ENCODE results near the gene AMOTL1. TPM values are rescaled to one million over a fixed set of nuclear protein-coding genes. Genes with fewer than 3 reads are reported as not detected.

AMOTL1 gene
- total and polyA plus RNA-seq, 4 experiments from 2014 or later, result 0.06 to 0.09 (median 0.07) TPM; not detected in 1

GRCh38 chr11:94815705-94816344, 47.7 kb downstream of the AMOTL1 start:
- Histone ChIP-seq H3K27me3 (ENCODE audit: insufficient read depth, low read length) (no peaks in the 10 kb centered on the region), H3K36me3 (ENCODE audit: insufficient read depth, low read length) (no peaks in the 10 kb centered on the region), H3K27ac (ENCODE audit: low read depth, low read length) (no peak overlapping the region), H3K4me3 (ENCODE audit: low read length in 2 of 2) (no peak overlapping the region), H3K9me3 (ENCODE audit: control insufficient read depth in 1 of 2, low read length in 2 of 2) (no peaks in the 10 kb centered on the region), H3K4me1 (ENCODE audit: insufficient read depth, low read length) (no peaks in the 10 kb centered on the region)
- no peaks in the 10 kb centered on the region for H3K36me3 Mint-ChIP-seq
- intact Hi-C loops (cut with micrococcal nuclease), result no loop called here
- DNase-seq, result no peak
- H3K4me1 Mint-ChIP-seq, result no peaks in the 10 kb centered on the region
- no peak overlapping the region for H3K4me3 Mint-ChIP-seq
- no peak overlapping the region for H3K27ac Mint-ChIP-seq
- peaks cover 2 to 12% of the 10 kb centered on the region in 2 donors for H3K27me3 Mint-ChIP-seq
- H3K9me3 Mint-ChIP-seq, result peaks cover 0 to 4% (median 0%) of the 10 kb centered on the region in 8 donors
- ChIA-PET POLR2A (ENCODE audit: partially characterized antibody) (no interaction called here), CTCF (ENCODE audit: partially characterized antibody) (no interaction called here)

DNA sequence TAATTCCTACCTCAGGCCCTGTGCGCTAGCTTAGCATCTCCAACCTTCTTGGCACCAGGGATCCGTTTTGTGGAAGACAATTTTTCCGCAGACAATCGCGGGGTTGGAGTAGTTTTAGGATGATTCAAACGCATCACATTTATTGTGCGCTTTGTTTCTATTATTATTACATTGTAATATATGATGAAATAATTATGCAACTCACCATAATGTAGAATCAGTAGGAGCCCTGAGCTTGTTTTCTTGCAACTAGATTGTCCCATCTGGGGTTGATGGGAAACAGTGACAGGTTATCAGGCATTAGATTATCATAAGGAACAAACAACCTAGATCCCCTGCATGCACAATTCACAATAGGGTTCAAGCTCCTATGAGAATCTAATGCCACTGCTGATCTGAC, 52.3 kb downstream of the AMOTL1 start:
- H3K27me3 Mint-ChIP-seq, result peaks cover 0 to 2% of the 10 kb centered on the region in 2 donors
- no peaks in the 10 kb centered on the region for H3K4me1 Mint-ChIP-seq
- H3K27me3 ChIP-seq (ENCODE audit: insufficient read depth, low read length), result no peaks in the 10 kb centered on the region
- ChIA-PET CTCF (ENCODE audit: partially characterized antibody) (no interaction called here), POLR2A (ENCODE audit: partially characterized antibody) (no interaction called here)
- no peak overlapping the region for H3K4me3 Mint-ChIP-seq
- DNase-seq, result no peak
- no peak overlapping the region for H3K27ac ChIP-seq (ENCODE audit: low read depth, low read length)
- H3K27ac Mint-ChIP-seq, result no peak overlapping the region
- H3K9me3 Mint-ChIP-seq, result peaks cover 0 to 4% (median 0%) of the 10 kb centered on the region in 8 donors
- H3K36me3 Mint-ChIP-seq, result no peaks in the 10 kb centered on the region
- no peak overlapping the region for H3K4me3 ChIP-seq (ENCODE audit: low read length in 2 of 2)
- no peaks in the 10 kb centered on the region for H3K4me1 ChIP-seq (ENCODE audit: insufficient read depth, low read length)
- H3K36me3 ChIP-seq (ENCODE audit: insufficient read depth, low read length), result no peaks in the 10 kb centered on the region
- H3K9me3 ChIP-seq (ENCODE audit: control insufficient read depth in 1 of 2, low read length in 2 of 2), result no peaks in the 10 kb centered on the region
- intact Hi-C loops (cut with micrococcal nuclease), result no loop called here

- Histone ChIP-seq H3K9me3 (ENCODE audit: control insufficient read depth in 1 of 2, low read length in 2 of 2) (no peaks in the 10 kb centered on the region), H3K27ac (ENCODE audit: low read depth, low read length) (no peak overlapping the region), H3K4me1 (ENCODE audit: insufficient read depth, low read length) (no peaks in the 10 kb centered on the region), H3K4me3 (ENCODE audit: low read length in 2 of 2) (no peak overlapping the region), H3K27me3 (ENCODE audit: insufficient read depth, low read length) (no peaks in the 10 kb centered on the region), H3K36me3 (ENCODE audit: insufficient read depth, low read length) (no peaks in the 10 kb centered on the region)
- Mint-ChIP-seq H3K36me3 (no peaks in the 10 kb centered on the region), H3K27me3 (peaks cover 0 to 2% of the 10 kb centered on the region in 2 donors), H3K27ac (no peak overlapping the region), H3K4me3 (no peak overlapping the region), H3K4me1 (no peaks in the 10 kb centered on the region), H3K9me3 (no peaks in the 10 kb centered on the region)
- POLR2A ChIA-PET (ENCODE audit: partially characterized antibody), result no interaction called here
- CTCF ChIA-PET (ENCODE audit: partially characterized antibody), result no interaction called here
- DNase-seq, result no peak
- intact Hi-C loops (cut with micrococcal nuclease), result no loop called here
These were observed 53.3 kb downstream of the AMOTL1 start for GRCh38 chr11:94821439-94821838.

DNA sequence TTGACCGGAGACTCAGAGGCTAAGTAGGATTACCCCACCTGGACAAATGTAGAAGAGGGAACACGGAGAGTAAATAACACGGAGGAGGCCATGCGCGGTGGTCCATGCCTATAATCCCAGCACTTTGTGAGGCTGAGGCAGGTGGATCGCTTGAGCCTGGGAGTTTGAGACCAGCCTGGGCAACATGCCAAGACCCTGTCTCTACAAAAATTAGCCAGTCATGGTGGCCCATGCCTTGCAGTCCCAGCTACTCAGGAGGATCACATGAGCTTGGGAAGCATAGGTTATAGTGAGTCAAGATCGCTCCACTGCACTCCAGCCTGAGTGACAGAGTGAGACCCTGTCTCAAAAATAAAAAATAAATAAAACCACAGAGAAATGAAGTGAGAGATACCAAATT, 53.9 kb downstream of the AMOTL1 start:
- Histone ChIP-seq H3K27me3 (ENCODE audit: insufficient read depth, low read length) (no peaks in the 10 kb centered on the region), H3K9me3 (ENCODE audit: control insufficient read depth in 1 of 2, low read length in 2 of 2) (no peaks in the 10 kb centered on the region), H3K27ac (ENCODE audit: low read depth, low read length) (no peak overlapping the region), H3K4me1 (ENCODE audit: insufficient read depth, low read length) (no peaks in the 10 kb centered on the region), H3K4me3 (ENCODE audit: low read length in 2 of 2) (no peak overlapping the region), H3K36me3 (ENCODE audit: insufficient read depth, low read length) (no peaks in the 10 kb centered on the region)
- H3K4me1 Mint-ChIP-seq, result no peaks in the 10 kb centered on the region
- CTCF ChIA-PET (ENCODE audit: partially characterized antibody), result no interaction called here
- H3K27ac Mint-ChIP-seq, result peak overlapping the region in 1 of 7 donors; percentile 50
- no peaks in the 10 kb centered on the region for H3K9me3 Mint-ChIP-seq
- intact Hi-C loops (cut with micrococcal nuclease), result no loop called here
- peaks cover 0 to 2% of the 10 kb centered on the region in 2 donors for H3K27me3 Mint-ChIP-seq
- POLR2A ChIA-PET (ENCODE audit: partially characterized antibody), result no interaction called here
- DNase-seq, result no peak
- H3K36me3 Mint-ChIP-seq, result no peaks in the 10 kb centered on the region
- no peak overlapping the region for H3K4me3 Mint-ChIP-seq

- Mint-ChIP-seq H3K4me3 (no peak overlapping the region), H3K4me1 (no peaks in the 10 kb centered on the region), H3K27ac (no peak overlapping the region), H3K27me3 (peaks cover 0 to 2% of the 10 kb centered on the region in 2 donors), H3K36me3 (no peaks in the 10 kb centered on the region), H3K9me3 (no peaks in the 10 kb centered on the region)
- intact Hi-C loops (cut with micrococcal nuclease), result no loop called here
- POLR2A ChIA-PET (ENCODE audit: partially characterized antibody), result no interaction called here
- no peak overlapping the region for H3K27ac ChIP-seq (ENCODE audit: low read depth, low read length)
- no peak for DNase-seq
- no peak overlapping the region for H3K4me3 ChIP-seq (ENCODE audit: low read length in 2 of 2)
- H3K9me3 ChIP-seq (ENCODE audit: control insufficient read depth in 1 of 2, low read length in 2 of 2), result no peaks in the 10 kb centered on the region
- no peaks in the 10 kb centered on the region for H3K36me3 ChIP-seq (ENCODE audit: insufficient read depth, low read length)
- no peaks in the 10 kb centered on the region for H3K4me1 ChIP-seq (ENCODE audit: insufficient read depth, low read length)
- H3K27me3 ChIP-seq (ENCODE audit: insufficient read depth, low read length), result no peaks in the 10 kb centered on the region
- CTCF ChIA-PET (ENCODE audit: partially characterized antibody), result no interaction called here
These were observed 55.1 kb downstream of the AMOTL1 start for GRCh38 chr11:94823102-94823732.

- H3K27ac ChIP-seq (ENCODE audit: low read depth, low read length), result no peak overlapping the region
- H3K36me3 ChIP-seq (ENCODE audit: insufficient read depth, low read length), result no peaks in the 10 kb centered on the region
- no peaks in the 10 kb centered on the region for H3K4me1 ChIP-seq (ENCODE audit: insufficient read depth, low read length)
- no peaks in the 10 kb centered on the region for H3K27me3 ChIP-seq (ENCODE audit: insufficient read depth, low read length)
- H3K9me3 ChIP-seq (ENCODE audit: control insufficient read depth in 1 of 2, low read length in 2 of 2), result no peaks in the 10 kb centered on the region
- intact Hi-C loops (cut with micrococcal nuclease), result no loop called here
- H3K4me3 ChIP-seq (ENCODE audit: low read length in 2 of 2), result no peak overlapping the region
- Mint-ChIP-seq H3K27me3 (peaks cover 0 to 2% of the 10 kb centered on the region in 2 donors), H3K36me3 (no peaks in the 10 kb centered on the region), H3K27ac (no peak overlapping the region), H3K9me3 (no peaks in the 10 kb centered on the region), H3K4me3 (no peak overlapping the region), H3K4me1 (no peaks in the 10 kb centered on the region)
- DNase-seq, result no peak
- CTCF ChIA-PET (ENCODE audit: partially characterized antibody), result interaction anchor here (1.0 kb wide), 1 partner anchor 38 kb away, joined by 3 read pairs; no protein-coding TSS in a partner anchor
- POLR2A ChIA-PET (ENCODE audit: partially characterized antibody), result no interaction called here
These were observed 56.9 kb downstream of the AMOTL1 start for GRCh38 chr11:94825031-94825430.

- no peak overlapping the region for H3K27ac ChIP-seq (ENCODE audit: low read depth, low read length)
- no peaks in the 10 kb centered on the region for H3K4me1 ChIP-seq (ENCODE audit: insufficient read depth, low read length)
- Mint-ChIP-seq H3K9me3 (no peaks in the 10 kb centered on the region), H3K4me3 (no peak overlapping the region), H3K4me1 (no peaks in the 10 kb centered on the region), H3K27ac (no peak overlapping the region), H3K27me3 (peaks cover 0 to 2% of the 10 kb centered on the region in 2 donors), H3K36me3 (no peaks in the 10 kb centered on the region)
- no peak overlapping the region for H3K4me3 ChIP-seq (ENCODE audit: low read length in 2 of 2)
- CTCF ChIA-PET (ENCODE audit: partially characterized antibody), result interaction anchor here (1.0 kb wide), 1 partner anchor 39 kb away, joined by 3 read pairs; no protein-coding TSS in a partner anchor
- no peaks in the 10 kb centered on the region for H3K27me3 ChIP-seq (ENCODE audit: insufficient read depth, low read length)
- intact Hi-C loops (cut with micrococcal nuclease), result no loop called here
- DNase-seq, result no peak
- POLR2A ChIA-PET (ENCODE audit: partially characterized antibody), result no interaction called here
- no peaks in the 10 kb centered on the region for H3K36me3 ChIP-seq (ENCODE audit: insufficient read depth, low read length)
- H3K9me3 ChIP-seq (ENCODE audit: control insufficient read depth in 1 of 2, low read length in 2 of 2), result no peaks in the 10 kb centered on the region
These were observed 57.3 kb downstream of the AMOTL1 start for GRCh38 chr11:94825481-94825880.

All from CD4-positive, alpha-beta memory T cell (primary cell).